Suprapubic skin (tissue), 2 donors: Measurements from ENCODE around the gene HBE1.

ENCODE experiments used
- EP300 ChIP-seq: sonication (generic); formaldehyde crosslinking; IDR thresholded peaks from one replicate; pipeline ENCODE4 v1.6.1; 2017; ENCODE audit warnings: antibody characterized with exemption
- POLR2A ChIP-seq, 2 donors: fragments of 450-650 bp; IDR thresholded peaks; one replicate each; pipeline ENCODE4 v1.6.1; 2017; ENCODE audit warnings: antibody characterized with exemption in 2 of 2, mild to moderate bottlenecking in 2 of 2, moderate library complexity in 2 of 2

- TF ChIP-seq POLR2A (IDR thresholded peaks at IDR 0.05): no peak
- TF ChIP-seq EP300: no peak
Measured at GRCh38 chr11:5285703-5286340, 16.1 kb upstream of the HBE1 start.
